HG02840 (cell line): ENCODE results near the gene MGMT.

Experiments used
- ATAC-seq: cut with Tn5 transposase; IDR thresholded peaks from one replicate; pipeline ENCODE4 v1.9.1; 2021; ENCODE audit warnings: mild to moderate bottlenecking, moderate library complexity, moderate number of reproducible peaks; ENCODE audit not compliant: unreplicated experiment, low FRiP score

The MGMT gene

DNA sequence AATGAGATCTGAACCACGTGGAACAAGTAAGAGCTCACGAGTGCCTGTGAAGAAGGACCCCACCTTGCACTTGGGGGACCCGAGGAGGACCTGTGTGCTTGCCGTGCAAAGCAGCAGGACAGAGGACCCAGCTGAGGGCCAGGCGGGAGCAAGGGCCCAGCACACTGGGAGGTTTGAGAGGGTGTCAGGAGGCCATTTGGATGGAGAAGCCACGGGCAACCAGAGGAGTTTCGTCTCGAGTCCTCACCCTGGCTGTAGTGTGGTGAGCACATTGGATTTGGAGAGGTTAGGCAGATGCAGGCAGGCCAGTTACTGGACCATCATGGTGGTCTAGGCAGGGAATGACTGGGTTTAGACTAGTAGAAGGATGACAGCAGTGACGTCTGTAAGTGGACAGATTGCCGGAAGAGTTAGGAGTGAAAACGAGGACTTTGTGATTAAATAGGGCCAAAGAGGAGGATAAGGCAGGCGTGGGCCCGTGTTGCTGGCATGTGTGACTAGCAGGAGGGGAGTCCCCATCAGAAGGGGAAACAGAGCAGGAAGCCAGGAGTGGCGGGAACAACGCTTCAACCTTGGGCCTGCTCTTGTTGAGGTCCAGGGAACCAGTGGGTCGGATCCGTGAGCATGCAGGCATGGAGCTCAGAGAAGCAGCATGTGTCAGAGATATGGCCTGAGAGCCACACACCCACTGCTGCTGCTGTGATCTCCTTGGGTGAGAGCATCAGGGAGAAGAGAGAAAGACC lies 208.2 kb downstream of the MGMT start:
- no peak for ATAC-seq

DNA sequence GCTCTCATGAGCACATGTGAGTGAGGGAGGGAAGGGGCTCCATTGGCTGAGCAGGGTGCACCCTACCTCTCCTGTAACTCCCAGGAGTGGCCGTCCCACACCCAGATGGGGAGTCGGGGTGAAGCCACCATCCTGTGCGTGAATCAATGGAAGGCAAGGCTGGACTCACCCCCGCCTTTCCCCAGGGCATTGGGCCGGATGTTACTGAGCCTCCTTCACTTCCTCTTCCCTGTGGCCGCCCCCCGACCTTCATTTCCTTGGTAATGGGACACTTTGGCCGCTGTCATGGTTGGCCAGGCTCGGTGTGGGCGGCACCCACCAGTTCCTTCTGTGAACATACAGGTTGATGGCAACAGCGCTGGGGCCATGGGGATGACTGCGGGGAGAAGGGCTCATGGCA lies 209.0 kb downstream of the MGMT start:
- no peak for ATAC-seq

DNA sequence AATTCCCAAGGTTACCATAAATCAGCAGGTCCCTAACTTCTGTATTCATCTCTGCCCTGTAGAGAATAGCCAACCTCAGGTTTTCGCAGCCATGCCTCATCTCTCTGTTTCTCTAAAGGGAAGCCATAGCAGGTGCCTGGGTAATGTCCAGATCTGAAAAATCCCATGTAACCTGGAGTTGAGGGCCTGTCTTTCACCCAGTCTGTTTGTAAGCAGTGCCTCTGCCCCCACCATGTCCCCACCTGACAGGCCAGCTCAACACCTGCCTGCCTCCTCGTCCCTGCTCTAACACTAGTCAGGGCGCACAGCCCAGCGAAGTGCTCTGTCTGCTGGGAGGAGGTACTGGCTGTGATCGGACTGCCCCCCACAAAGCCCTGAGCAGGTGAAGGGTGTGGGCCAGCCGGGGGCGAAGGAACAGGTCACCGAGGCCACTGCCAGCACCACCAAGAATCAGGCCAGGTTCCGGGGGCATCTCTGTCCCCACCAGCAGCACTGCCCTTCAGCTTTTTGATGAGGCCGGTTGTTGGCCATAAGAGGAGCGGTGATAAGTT lies 210.4 kb downstream of the MGMT start:
- no peak for ATAC-seq

DNA sequence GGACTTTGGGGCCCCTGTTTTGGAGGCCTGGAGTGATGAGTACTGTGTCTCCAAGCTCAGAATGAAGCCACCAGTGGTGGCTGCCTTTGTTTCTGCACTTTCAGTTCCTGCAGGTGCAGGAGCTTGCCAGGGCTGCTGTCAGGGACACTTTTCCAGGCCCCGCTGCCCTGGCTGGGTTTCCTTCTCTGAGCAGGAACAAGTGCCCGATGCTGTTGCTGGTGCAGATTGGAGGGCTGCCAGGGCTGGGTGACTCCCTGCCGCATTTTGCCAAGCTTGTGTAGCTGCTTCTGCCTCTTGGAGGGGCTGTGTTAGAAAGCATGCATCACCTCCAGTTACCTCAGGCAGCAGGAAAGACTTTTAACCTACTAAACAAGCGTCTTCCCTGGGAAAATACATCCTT lies 211.1 kb downstream of the MGMT start:
- no peak for ATAC-seq

DNA sequence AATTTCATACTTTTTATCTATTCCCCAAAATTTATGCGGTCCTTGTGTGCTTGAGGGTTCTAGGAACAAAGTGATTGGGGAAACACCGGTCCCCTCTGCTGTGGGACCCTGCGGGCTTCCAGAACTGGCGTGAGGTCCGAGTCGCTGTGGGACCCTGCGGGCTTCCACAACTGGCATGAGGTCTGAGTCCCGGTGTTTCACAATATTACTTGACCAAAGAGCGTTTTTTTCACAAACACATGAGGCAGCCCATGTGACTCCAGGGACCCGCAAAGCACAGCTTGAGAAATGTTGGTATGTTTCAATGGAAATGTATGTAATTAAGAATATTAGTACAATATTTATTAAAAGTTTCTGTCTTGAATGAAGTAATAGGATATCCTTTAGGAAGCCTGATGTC lies 212.2 kb downstream of the MGMT start:
- ATAC-seq: no peak

DNA sequence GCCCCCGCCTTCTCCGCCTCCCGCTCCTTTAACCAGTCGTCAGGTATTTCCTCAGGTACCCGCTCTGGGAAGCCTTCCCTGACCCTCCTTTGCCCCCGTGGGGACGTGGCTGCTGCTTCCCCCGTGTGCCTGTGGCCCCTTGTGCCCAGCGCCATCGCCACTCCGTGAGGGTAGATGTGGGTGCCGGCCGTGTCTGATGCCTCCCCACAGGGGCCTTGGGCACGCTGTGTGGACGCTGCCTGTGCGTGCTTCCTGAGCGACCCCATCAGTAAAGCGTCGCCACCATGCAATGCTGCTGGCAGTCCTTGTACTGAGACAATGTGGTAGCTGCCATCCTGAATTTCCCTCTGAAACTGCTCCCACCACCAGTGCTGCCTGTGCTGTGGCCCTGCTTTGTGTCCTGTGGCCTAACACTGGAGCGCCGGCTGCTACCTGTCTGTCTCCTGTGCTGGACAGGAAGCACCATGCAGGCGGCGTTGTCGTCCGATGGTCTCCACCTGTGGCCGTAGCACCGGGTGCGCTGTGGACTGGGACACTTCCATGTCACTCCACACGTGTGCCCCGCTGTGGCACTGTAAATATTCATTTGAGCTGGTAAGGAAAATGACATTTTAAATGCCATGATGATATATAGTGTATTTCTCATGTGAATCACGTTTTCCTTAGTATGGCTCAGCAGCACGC lies 213.8 kb downstream of the MGMT start:
- no peak for ATAC-seq

DNA sequence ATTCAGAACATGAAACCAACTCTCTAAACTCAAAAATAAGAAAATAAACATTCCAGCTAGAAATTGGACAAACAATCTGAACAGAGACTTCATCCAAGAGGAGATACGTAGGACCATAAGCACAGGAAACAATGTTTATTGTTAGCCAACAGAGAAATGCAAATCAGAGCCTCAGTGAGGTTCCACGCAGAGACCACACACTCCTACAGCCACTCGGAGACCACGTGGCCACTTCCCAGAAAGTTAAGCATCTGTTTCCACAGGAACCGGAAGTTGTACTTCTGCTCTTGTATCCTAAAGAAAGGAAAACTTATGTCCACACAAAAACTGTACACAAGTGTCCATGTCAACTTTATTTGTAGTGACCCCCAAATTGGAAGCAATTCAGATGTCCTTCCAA lies 214.8 kb downstream of the MGMT start:
- ATAC-seq: no peak

DNA sequence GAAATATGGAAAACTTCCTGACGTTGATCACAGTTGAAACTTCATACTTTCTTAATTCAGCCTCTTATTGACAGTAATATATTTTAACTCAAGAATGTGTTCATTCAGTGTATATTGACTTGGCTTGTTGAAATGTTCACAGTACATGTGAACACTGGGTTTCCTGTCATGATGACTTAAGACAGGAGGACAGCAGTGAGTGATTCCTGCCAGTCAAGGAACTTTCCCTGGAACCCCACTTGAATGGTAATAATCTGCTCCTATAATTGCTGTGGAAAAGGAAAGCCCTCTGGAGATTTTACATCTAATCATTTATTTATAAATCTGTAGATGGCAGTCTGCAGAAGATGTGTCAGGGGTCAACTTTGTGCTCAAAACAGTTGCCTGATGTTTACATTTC lies 216.5 kb downstream of the MGMT start:
- ATAC-seq: no peak

DNA sequence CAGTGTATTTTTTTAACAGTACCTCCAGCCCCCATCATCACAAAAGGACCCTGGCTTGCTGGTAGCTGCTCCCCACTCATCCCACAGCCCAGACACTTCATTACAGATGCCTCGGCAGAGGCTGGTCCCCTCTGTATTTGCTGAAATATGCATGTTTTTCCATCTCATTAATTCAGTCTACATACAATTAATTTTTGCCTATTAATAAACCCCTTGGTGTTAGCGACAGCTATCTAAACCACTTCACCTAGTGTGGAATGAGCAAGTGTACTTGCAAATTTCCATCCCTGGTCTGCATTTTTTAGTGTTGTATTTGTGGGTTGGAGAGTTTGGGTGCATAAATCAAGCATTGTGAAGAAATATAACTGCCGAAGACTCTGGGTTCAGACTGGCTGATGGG lies 216.9 kb downstream of the MGMT start:
- ATAC-seq: no peak

DNA sequence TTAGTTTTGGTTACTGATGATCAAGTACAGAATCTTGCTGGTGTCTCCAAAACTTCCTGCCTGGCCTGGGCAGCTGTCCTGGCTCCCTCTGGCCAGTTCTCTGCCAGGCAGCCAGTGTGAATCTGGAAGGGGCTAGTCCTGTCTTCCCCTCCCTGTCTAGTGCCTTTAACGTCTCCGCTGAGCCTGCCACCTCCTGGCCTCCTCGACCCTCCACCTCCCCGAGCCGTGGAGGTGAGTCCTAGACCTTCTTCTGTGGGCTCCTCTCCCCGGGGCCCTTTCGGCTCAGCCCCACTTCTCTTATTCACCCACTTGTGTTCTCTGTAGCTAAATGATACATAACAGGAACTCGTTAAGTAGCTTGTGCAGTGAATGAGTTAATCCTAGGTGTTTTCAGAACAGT lies 218.2 kb downstream of the MGMT start:
- no peak for ATAC-seq

DNA sequence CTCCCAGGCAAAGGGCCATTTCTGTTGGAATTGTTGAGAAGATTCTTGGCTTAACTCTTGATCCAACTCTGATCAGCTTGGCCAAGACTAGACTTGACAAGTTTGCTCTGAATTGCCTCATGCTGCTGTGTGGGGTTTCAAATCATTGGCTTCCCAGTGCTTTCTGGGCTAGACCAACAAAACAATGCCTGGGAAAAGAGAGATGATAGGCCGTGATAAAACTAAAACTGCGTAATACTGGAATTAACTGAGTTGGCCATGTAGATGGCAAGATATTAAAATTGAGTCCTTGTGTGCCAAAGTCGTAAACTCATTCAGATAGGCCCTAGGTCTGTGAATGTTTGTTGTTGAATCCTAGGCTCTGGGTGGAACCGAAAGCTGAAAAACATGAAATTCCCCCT lies 222.6 kb downstream of the MGMT start:
- ATAC-seq: no peak

DNA sequence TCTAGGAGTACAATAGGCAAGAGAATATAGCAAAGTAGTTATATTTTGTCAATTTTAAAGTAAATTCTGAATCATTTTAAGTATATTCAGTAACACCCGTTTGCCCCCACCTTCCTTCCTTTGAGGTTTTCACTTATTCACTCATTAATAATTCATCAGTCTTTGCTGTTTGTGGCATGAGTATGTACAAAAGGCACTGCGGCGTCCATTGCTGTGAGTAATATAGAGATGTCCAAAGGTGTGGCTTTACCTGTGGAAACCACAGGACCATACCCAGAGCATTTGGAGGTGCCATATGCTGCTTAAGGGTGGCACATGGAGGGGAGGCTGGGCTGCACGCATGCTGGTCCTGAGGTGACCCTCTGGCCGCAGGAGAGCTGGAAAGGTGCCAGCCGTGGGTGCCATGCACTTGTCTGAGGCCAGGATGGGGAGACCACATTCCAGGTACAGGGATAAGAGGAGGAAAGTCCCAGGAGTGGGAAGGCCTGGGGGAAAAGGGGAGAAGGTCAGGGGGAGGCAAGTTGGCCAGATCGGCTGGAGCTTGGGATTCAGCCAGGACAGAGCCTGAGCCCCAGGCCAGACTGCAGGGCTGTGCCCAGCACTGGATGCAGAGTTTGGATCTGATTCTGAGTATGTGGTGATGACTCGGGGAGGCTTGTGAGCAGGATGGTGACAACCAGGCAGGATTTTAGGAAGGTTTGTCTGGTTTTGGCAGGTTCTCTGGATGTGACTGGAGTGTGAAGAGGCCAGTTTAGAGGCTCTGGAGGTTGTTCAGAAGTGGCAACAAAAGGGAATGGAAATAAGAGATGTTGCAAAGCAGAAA lies 223.4 kb downstream of the MGMT start:
- ATAC-seq: no peak

DNA sequence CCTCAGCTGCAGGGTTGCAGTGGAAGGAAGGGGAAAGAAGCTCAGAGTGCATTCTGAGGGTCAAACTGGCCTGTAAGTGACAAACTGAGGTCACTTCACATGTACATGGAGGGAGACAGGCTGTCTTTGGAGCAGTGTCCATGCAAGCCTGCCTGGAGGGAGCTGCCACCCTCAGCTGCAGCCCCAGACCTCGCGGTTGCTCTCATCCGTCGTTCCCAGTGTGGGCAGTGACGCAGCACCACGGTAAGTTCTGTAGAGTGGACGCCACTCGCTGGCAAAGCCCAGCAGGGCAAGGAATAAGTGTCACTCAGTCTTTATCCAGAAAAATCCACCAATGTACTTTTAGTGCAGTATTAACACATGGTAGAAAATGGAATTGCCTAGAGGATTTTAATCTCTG lies 225.7 kb downstream of the MGMT start:
- no peak for ATAC-seq

DNA sequence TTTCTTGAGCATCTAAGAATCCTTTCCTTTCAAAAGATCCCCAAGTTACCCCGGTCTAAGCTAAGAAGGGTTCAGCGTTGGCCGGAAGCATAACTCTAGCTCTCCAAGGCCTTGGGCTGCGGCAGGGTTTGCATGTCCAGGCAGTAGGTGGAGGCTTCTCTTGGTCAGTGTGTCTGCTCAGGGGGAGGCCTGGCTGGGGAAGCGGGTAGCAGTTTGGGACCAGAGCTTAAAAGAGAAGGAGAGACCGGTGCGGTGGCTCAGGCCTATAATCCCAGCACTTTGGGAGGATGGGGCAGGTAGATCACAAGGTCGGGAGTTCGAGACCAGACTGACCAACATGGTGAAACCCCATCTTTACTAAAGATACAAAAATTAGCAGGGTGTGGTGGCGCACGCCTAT lies 226.3 kb downstream of the MGMT start:
- no peak for ATAC-seq

DNA sequence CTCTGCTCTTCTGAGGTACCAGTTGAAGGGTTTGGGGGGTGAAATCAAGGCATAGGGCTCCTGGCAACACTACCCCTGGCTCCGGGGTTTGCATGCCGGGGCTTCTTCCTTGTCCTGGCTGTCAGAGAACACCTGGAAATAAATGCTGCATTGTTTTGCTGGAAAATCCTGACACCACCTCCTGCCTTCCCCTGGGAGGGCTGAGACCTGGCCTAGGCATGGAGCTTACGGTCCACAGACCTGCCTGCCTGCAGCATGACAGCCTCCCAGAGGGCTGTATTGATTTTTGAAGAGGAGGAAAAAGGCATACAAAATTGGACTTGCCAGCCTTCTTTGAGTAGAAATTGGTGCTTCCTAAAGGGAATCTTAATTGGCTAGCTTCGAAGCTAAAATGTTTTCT lies 227.1 kb downstream of the MGMT start:
- no peak for ATAC-seq

DNA sequence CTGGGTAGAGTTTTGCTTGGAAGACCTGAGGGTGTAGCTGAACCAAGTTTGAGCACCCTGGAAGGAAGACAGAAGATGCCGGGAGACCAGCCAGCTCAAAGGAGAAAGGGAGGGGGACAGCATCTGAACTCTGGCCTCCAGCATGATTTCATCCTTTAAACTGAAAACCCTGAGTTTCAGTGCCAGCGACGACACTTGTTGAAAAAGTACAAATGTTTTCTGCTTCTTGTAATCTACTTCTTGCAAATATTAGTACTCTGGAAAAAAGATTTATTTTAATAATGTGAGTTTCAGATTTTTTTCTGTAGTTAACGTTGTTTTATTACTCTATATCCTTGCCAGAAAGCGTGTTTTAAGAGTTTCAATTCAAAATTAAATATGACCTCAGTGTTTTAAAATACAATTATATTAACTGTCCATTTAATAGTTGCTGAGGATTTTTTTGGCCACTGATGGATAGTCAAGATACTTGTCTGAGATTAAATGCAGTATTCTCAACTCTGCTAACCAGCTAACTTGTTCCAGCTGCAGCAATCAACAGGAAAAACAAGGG lies 227.7 kb downstream of the MGMT start:
- ATAC-seq: no peak

DNA sequence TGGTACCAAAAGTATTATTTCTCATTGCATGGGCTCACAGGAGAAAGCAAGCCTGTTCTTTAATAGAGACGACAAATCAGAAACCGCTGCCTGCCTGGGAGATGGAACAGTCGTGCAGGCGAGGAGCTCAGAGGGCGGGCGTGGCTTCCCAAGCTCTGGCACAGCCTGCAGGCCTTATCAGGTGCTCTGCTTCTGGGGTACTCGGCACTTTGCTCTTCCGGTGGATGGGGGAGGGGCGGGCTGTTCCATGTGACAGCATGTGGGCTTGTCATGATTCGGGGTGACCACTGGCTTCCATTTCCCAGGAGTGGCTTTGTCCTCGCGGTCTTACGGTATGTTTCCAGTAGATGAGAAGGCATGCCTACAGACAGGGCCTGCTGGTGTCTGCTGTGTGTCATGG lies 228.6 kb downstream of the MGMT start:
- no peak for ATAC-seq

DNA sequence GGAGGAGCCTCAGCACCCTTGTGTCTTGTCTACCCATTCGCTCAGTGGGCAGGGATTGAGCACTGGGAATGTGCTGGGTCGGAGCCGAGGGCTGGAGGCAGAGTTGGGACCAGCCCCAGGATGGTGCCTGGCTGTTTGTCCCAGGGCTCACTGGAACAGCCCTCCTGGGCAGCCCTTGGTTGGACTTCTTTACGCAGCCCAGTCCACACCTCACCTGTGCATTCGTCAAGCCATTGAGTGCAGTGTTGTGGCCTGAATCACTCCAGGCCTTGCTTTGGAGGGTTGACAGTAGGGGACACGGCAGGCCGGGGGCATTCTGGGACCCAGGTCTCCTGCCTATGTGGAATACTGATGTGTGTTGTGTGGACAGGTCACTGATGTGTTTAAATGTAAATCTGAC lies 229.6 kb downstream of the MGMT start:
- ATAC-seq: no peak

DNA sequence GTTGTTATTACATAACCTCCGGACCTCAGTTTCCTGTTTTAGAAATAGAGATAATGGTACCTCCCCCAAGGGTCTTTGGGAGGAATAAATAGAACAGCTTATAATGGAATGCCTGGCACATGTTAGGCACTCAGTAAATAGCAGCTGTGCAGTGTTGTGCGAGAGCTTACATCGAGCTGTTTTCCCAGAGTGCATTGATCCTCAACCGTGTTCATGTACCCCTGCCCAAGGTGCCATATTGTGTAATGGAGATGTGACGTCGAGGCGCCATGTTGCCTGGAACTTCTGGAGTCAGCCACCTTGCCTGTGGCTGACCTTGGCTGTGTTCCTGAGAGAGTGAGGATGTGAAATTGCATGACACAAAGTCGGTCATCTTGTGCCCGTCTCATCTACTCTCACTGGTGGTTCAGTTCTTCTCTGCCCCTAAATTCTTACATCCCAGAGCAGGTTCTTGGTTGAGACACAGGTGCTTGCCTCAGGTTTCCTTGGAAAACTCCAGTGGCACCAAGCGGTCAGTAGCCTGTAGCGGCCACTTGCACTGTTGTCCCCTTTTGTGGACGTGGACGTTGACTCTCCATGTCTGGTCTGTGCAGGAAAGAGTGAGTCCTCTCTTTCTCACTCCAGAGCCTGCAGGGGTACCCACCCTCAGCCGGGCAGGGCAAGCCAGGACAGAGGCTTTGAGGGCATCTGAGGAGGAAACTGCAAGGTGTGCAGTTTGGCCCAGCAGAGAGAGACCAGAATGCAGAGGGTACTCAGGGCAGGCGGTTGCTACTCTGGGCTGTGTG lies 230.6 kb downstream of the MGMT start:
- no peak for ATAC-seq

DNA sequence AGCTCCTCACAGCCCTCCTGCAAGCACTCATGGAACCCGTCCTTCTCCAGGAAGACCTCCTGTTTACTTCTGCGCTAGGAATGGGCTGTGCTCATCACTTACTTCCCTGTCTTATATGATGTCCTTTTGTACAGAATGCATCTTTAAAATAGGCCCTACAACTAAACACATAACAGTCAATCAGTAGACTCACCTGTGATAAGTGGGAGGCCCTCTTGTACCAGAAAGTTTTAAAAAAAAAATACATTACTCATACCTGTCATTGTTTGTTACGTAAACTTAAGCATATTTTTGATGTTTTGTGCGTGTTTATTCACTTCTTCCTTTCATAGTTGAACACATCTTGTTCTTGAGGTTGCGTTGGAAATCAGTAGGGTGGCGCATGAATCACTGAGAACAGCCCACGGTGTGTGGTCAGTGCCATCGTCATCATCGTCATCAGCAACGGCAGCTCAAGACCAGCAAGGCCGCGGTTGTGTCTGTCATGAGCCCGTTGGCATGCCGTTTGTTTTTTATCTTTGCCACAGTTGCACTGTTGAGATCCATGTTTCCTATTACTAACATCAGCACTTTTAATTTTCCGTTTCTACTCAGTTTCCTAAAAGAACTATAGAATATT lies 232.8 kb downstream of the MGMT start:
- no peak for ATAC-seq
